MV-4-11 (cell line): ENCODE data around the gene ZSCAN18.
"Not testable (repeated sequence)": the region's sequence is repeated elsewhere in the genome, so short reads cannot be mapped to it uniquely, and the experiment has no call there.

ENCODE experiments used
- DNase-seq: peaks from one replicate; lab custom pipeline; 2025; lab: John Stamatoyannopoulos, UW

Gene ZSCAN18, protein sequence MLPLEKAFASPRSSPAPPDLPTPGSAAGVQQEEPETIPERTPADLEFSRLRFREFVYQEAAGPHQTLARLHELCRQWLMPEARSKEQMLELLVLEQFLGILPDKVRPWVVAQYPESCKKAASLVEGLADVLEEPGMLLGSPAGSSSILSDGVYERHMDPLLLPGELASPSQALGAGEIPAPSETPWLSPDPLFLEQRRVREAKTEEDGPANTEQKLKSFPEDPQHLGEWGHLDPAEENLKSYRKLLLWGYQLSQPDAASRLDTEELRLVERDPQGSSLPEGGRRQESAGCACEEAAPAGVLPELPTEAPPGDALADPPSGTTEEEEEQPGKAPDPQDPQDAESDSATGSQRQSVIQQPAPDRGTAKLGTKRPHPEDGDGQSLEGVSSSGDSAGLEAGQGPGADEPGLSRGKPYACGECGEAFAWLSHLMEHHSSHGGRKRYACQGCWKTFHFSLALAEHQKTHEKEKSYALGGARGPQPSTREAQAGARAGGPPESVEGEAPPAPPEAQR

DNA sequence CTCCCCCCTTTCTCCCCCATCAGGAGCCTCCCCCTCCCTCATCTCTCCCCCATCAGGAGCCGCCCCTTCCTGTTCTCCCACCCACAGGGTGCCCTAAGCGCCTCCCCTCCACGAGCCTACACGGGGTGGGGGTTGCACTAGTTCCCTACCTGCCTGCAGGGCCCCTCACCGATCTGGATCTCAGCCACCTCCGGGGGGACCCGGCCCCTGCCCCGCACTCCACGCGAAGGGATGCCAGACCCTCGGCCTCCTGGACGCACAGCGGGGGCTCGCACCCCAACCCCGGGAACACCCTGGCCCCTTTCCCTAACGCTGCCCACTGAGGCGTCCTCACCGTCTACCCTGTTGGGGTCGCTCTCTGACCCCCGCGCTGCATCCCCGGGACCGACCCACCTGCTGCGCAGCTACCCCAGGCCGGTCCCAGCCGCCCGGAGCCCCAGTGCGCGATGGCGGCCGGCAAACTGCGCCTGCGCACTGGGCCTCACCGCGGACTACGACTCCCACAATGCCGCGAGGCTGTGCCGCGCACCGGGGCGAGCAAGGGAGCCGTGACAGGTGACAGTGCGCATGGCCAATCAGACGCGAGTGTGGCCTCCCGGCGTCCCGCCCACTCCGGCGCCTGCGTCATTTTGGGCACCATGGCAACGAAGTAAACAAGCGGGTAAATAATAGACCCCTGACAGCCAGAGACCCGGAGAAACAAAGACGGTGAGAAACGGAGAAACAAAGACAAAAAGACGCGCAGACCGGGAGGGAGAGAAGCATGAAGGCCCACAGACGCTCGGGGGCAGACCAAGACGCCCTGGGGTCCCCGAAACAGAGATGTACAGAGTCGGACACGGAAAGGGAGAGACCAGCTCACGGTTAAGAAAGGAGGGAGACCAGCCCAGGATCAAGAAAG lies at the start of gene ZSCAN18:
TSS of gene ZSCAN18 (minus strand) at position 451 of the 901 bp plus-strand sequence. CDS start 7,964 bp downstream, outside the sequence.
- DNase-seq = no peak

DNA sequence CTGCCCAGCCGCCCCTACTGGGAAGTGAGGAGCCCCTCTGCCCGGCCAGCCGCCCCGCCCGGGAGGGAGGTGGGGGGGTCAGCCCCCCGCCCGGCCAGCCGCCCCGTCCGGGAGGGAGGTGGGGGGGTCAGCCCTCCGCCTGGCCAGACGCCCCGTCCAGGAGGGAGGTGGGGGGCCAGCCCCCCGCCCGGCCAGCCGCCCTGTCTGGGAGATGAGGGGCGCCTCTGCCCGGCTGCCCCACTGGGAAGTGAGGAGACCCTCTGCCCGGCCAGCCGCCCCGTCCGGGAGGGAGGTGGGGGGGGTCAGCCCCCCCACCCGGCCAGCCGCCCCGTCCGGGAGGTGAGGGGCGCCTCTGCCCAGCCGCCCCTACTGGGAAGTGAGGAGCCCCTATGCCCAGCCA lies 49.4 kb upstream of the ZSCAN18 start:
- not testable (repeated sequence) for DNase-seq

DNA sequence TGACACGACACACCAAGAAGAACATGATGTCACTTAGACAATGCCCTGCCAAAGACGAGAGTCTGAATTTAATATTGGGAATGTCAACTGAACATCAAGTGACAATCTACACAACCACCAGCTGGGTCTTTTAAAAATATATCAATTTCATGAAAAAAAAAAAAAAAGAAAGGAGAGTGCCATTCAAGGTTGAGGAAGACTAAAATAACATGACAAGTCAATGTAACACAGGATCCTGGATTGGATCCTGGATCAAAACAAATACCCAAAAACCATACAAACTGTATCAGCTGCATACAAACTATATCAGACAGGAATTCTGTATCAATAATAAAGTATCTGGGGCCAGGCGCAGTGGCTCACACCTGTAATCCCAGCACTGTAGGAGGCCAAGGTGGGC lies 47.8 kb upstream of the ZSCAN18 start:
- DNase-seq = no peak

DNA sequence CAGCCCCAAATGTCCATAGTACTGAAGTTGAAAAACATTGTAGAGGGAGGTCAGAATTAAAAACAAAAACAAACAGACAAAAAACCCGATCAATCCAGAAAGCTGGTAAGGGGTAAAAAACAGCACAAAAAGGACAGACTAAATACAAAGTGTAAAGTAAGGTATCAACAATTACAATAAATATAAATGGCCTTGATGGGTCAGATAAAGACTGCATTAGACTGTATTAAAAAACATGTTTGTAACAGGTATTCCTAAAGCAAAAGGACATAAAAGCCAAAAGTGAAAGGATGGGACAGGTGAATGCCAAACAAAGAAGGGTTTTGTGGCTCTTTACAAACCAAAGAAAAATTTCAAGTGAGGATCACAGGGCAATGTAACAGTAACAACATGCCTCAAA lies 36.2 kb upstream of the ZSCAN18 start:
- DNase-seq = no peak

DNA sequence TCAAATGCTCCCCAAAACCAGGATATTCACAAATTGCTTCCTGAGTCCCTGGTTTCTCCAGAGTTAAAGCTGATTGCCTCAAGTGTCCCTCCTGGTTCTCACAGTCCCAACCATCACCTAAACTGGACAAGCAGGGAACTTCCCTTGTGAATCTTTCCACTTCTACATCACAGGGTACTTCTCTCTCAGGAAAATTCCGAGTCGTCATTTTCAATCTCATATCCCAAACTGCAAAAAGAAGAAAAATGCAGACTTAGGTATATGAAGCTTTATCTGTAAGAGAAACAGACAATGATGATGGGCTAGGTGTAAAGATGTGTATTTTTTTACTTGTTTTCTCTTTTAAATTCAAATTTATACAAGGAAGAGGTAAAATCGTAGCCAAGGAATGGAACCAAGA lies 31.3 kb upstream of the ZSCAN18 start:
- no peak for DNase-seq

DNA sequence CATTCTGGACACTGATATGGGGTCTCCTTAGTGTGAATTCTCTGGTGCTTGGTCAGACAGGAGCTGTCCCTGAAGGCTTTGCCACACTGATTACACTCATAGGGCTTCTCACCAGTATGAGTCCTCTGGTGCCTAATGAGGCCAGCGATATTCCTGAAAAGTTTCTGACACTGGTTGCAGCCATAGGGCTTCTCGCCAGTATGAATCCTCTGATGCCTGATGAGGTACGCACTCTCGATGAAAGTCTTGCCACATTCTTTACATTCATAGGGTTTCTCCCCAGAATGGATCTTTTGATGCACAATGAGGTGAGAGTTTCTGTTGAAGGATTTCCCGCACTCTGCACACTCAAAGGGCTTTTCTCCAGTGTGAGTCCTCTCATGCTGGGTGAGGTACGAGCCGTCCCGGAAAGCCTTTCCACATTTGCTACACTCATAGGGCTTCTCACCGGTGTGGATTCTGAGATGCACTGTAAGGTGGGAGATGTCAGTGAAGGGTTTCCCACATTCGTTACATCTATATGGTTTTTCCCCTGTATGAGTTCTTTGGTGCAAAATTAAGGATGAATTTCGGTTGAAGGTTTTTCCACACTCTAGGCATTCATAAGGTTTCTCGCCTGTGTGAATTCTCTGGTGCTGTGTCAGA lies 30.1 kb upstream of the ZSCAN18 start:
- DNase-seq = no peak

- no peak for DNase-seq
These were observed 25.3 kb upstream of the ZSCAN18 start for GRCh38 chr19:58123354-58123753.

GRCh38 chr19:58118979-58119733 lies 21.1 kb upstream of the ZSCAN18 start:
- DNase-seq = no peak

DNA sequence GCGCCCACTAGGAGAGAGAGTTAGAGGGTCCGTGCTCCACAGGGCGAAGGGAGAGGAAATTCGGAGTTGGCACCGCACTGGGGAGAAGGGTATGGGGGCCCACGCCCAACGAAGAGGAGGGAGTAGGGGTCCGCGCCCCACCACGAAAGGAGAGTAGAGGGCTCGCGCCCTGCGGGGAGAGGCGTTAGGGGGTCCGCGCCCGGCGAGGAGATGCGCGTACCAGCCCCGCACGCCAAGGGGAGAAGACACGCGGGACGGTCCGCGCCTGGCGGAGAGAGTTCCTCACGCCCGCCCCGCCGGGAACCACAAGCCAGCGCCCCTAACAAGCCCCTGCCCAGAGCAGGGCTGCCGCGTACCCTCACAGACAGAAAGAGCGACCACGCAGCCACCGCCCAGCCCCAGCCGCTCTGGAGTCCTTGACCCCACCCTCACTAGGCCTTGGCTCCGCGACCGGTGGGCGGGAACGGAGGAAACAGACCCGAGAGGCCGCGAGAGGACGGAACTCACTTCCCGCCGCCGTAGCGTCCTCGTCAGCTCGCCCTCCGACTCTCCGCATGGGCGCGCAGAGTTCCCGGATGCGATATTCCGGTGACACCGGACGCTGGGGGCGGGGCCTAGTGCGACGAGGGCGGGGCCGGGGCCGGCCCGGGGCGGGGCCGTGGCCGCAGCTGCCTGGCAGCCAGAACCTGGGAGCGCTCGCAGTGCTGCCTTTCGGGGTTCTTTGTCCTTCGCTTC lies 20.0 kb upstream of the ZSCAN18 start:
- no peak for DNase-seq

GRCh38 chr19:58108546-58108817 lies 10.5 kb upstream of the ZSCAN18 start:
- DNase-seq = no peak

- no peak for DNase-seq
These were observed 9.9 kb upstream of the ZSCAN18 start for GRCh38 chr19:58107778-58108545.

GRCh38 chr19:58098682-58098998 lies 609 bp upstream of the ZSCAN18 start:
- no peak for DNase-seq

- DNase-seq = no peak
These were observed 682 bp downstream of the ZSCAN18 start for GRCh38 chr19:58097349-58097748.

DNA sequence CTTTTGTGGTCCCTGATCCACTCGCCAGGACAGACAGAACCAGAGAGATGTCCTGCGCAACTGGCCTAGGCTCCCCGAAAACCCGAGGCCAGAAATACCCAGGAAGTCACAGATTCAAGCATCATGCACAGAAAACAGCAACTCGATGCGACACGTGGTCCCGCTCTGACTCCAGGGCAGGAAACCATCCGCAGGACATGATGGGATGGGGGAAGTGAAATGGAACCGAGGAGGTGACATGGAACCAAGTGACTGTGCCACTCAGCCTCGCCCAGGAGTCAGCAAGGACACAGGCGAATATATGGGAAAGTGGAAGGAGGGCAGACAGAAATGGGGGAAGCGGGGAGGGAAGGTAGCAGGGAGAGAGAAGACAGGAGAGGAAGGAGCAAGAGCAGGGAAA lies 1.1 kb downstream of the ZSCAN18 start:
- no peak for DNase-seq

DNA sequence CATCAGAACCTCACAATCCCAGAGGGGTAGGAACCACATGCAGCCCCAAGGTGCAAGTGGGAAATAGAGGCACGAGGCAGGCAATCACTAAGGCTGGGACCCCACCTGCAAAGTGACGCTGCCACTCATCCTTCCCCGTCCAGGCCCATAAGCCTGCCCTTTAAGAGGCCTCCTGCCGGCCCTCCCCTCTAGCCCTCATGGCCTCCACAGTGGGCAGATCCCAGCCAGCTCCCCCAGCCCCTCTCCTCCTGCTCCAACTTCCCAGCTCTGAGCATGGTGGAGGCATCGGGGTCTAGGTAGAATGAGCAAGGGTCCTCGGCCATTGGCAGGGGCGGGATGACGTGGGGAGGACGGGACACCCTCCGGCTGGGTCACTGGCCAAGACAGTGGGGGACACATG lies 2.7 kb downstream of the ZSCAN18 start:
- DNase-seq = no peak

- DNase-seq = no peak
These were observed 5.0 kb downstream of the ZSCAN18 start for GRCh38 chr19:58093071-58093470.

DNA sequence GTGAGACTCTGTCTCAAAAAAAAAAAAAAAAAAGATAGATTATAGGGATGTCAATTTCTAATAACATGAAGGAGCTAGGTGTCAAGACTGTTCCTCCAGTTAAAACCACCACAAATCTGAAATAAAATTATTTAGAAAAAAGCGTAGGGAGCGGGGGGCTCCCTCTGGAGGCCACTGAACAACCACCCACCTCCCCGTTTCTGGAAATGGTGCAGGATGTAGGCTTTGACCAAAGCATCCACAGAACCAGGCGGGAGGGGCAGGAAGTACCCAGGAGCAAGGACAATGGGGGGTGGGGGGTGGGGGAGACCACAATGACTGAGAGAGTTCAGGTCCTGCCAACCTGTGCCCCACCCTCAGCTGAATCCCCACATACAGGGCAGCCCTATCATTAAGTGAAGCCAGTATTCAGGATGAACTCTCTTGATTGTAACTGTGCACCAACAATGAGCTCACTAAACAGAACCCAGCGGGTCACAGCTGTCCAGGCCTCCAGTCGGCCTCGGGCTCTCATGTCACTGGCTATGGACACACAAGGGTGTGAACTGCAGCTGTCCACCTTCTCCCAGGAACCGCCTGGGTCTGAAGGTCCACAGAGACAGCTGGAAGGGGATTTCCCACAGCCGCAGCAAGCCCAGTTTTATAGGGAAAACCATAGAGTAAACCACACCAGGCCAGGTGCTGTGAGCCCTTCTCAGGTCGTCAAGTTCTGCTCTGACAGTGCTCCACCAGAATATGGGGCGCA lies 6.6 kb downstream of the ZSCAN18 start:
- no peak for DNase-seq

- no peak for DNase-seq
These were observed 8.2 kb downstream of the ZSCAN18 start for GRCh38 chr19:58089846-58090245.

- no peak for DNase-seq
These were observed 9.4 kb downstream of the ZSCAN18 start for GRCh38 chr19:58088521-58089052.
